Measurements from ENCODE around the gene SULF2. TPM values are rescaled to one million over a fixed set of nuclear protein-coding genes. Genes with fewer than 3 reads are reported as not detected.
A peak's percentile ranks its signal among the peaks of the same experiment; 100 is the strongest.

SULF2 gene
- total RNA-seq, 1 experiment from 2014 or later, result 82.2 TPM

DNA sequence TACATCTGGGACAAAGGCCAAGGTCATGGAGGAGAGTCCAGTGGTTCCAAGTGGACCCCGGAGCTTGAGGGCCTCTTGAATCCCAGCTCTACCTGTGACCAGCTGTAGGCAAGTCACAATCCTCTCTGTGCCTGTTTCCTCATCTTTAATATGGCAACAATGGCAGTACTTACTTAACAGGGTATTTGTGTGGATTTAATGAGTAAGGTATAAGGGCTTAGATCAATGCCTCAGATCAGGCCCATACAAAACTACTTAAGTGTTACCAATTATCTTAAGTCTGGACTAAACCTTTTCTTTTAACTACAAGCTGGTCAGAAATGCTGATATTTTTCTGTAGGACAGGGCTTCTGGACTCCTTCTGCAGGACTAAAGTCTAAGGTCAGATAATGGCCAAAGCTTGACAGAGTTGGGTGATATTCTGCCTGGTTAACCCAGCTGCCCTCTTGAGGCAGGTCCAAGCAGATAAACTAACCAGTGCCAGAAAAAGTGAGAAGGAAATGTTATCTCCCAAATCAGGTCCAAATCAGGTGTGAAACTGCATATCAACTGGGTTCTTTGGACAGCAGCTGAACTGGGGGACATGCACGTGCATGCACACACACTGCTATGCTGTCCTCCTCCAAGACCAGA, 2.2 kb downstream of the SULF2 start:
- POLR2A ChIA-PET, result interaction anchor here (0.8 to 2.2 kb wide), 11 partner anchors 9 to 838 kb away, joined by 3 to 15 read pairs (median 5); no protein-coding TSS in a partner anchor
- no peak for TF ChIP-seq CTCF (IDR thresholded peaks at IDR 0.05; ENCODE audit: unreplicated experiment)
- Mint-ChIP-seq H3K4me3 (ENCODE audit: unreplicated experiment) (peak overlapping the region; percentile 89), H3K36me3 (ENCODE audit: insufficient read depth, unreplicated experiment) (peaks cover 26% of the 10 kb centered on the region), H3K27ac (ENCODE audit: low read depth, unreplicated experiment) (peak overlapping the region; percentile 73), H3K4me1 (ENCODE audit: insufficient read depth, unreplicated experiment) (peaks cover 29% of the 10 kb centered on the region), H3K27me3 (ENCODE audit: insufficient read depth, unreplicated experiment) (no peaks in the 10 kb centered on the region), H3K9me3 (ENCODE audit: unreplicated experiment) (no peaks in the 10 kb centered on the region)
- BruUV-seq (replicated peaks), result TSS peak; percentile 40
- DNase-seq (ENCODE audit: unreplicated experiment), result no peak
- CTCF ChIA-PET, result interaction anchor here (0.5 to 3.4 kb wide), 18 partner anchors 9 to 1047 kb away, joined by 3 to 36 read pairs (median 3); no protein-coding TSS in a partner anchor
- intact Hi-C loops (cut with micrococcal nuclease), result loop anchor here (5.0 kb wide), 1 partner anchor 106 kb away; no protein-coding TSS in a partner anchor

DNA sequence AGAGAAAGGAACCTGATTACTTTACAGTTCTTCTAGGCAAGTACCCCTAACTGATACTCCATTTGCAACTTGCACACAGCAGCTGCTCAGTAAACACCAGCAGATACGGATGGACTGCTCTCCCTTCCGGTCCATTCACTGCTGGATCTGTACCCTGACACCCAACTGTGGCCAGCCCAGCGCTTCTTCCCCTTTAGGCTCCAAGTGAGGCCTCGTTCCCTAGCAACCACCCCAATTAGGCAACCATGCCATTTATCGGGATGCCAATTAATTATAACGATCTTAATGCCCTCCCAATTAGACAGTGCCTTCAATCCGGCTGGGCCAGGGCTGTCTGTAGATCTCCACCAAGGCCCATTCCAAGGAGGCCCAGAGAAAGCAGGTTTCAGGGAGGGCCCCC, 3.2 kb downstream of the SULF2 start:
- H3K27ac Mint-ChIP-seq (ENCODE audit: low read depth, unreplicated experiment), result no peak overlapping the region

GRCh38 chr20:47781632-47782031, 3.6 kb downstream of the SULF2 start:
- ChIA-PET CTCF (interaction anchor here (1.1 to 3.4 kb wide), 3 partner anchors 8 to 839 kb away, joined by 4 to 36 read pairs (median 6); no protein-coding TSS in a partner anchor), POLR2A (no interaction called here)
- intact Hi-C loops (cut with micrococcal nuclease), result loop anchor here (5.0 kb wide), 1 partner anchor 104 kb away; no protein-coding TSS in a partner anchor
- no peaks in the 10 kb centered on the region for H3K9me3 Mint-ChIP-seq (ENCODE audit: unreplicated experiment)
- H3K4me3 Mint-ChIP-seq (ENCODE audit: unreplicated experiment), result no peak overlapping the region
- TF ChIP-seq CTCF (IDR thresholded peaks at IDR 0.05; ENCODE audit: unreplicated experiment), result no peak
- no TSS peak for BruUV-seq (replicated peaks)
- no peaks in the 10 kb centered on the region for H3K27me3 Mint-ChIP-seq (ENCODE audit: insufficient read depth, unreplicated experiment)
- no peak for DNase-seq (ENCODE audit: unreplicated experiment)
- no peak overlapping the region for H3K27ac Mint-ChIP-seq (ENCODE audit: low read depth, unreplicated experiment)
- peaks cover 30% of the 10 kb centered on the region for H3K36me3 Mint-ChIP-seq (ENCODE audit: insufficient read depth, unreplicated experiment)
- peaks cover 33% of the 10 kb centered on the region for H3K4me1 Mint-ChIP-seq (ENCODE audit: insufficient read depth, unreplicated experiment)

More for the DNA sequence above, 3.2 kb downstream of the SULF2 start:
- ChIA-PET CTCF (interaction anchor here (0.6 to 3.4 kb wide), 4 partner anchors 8 to 838 kb away, joined by 3 to 36 read pairs (median 5); no protein-coding TSS in a partner anchor), POLR2A (interaction anchor here (1.3 kb wide), 1 partner anchor 41 kb away, joined by 5 read pairs; no protein-coding TSS in a partner anchor)
- Mint-ChIP-seq H3K4me1 (ENCODE audit: insufficient read depth, unreplicated experiment) (peaks cover 31% of the 10 kb centered on the region), H3K36me3 (ENCODE audit: insufficient read depth, unreplicated experiment) (peaks cover 30% of the 10 kb centered on the region), H3K9me3 (ENCODE audit: unreplicated experiment) (no peaks in the 10 kb centered on the region), H3K27me3 (ENCODE audit: insufficient read depth, unreplicated experiment) (no peaks in the 10 kb centered on the region), H3K4me3 (ENCODE audit: unreplicated experiment) (no peak overlapping the region)
- TF ChIP-seq CTCF (IDR thresholded peaks at IDR 0.05; ENCODE audit: unreplicated experiment), result no peak
- no peak for DNase-seq (ENCODE audit: unreplicated experiment)
- intact Hi-C loops (cut with micrococcal nuclease), result loop anchor here (5.0 kb wide), 1 partner anchor 105 kb away; no protein-coding TSS in a partner anchor
- no TSS peak for BruUV-seq (replicated peaks)

- intact Hi-C loops (cut with micrococcal nuclease), result loop anchor here (5.0 kb wide), 1 partner anchor 104 kb away; no protein-coding TSS in a partner anchor
- Mint-ChIP-seq H3K4me3 (ENCODE audit: unreplicated experiment) (no peak overlapping the region), H3K36me3 (ENCODE audit: insufficient read depth, unreplicated experiment) (peaks cover 30% of the 10 kb centered on the region), H3K27ac (ENCODE audit: low read depth, unreplicated experiment) (no peak overlapping the region), H3K4me1 (ENCODE audit: insufficient read depth, unreplicated experiment) (peaks cover 32% of the 10 kb centered on the region), H3K9me3 (ENCODE audit: unreplicated experiment) (no peaks in the 10 kb centered on the region), H3K27me3 (ENCODE audit: insufficient read depth, unreplicated experiment) (no peaks in the 10 kb centered on the region)
- ChIA-PET POLR2A (no interaction called here), CTCF (interaction anchor here (0.6 to 2.1 kb wide), 2 partner anchors 7 to 127 kb away, joined by 4 to 6 read pairs; no protein-coding TSS in a partner anchor)
- no TSS peak for BruUV-seq (replicated peaks)
- DNase-seq (ENCODE audit: unreplicated experiment), result no peak
- no peak for TF ChIP-seq CTCF (IDR thresholded peaks at IDR 0.05; ENCODE audit: unreplicated experiment)
Observed at GRCh38 chr20:47780720-47781389, 4.4 kb downstream of the SULF2 start.
